Activated CD8-positive, alpha-beta T cell treated with anti-CD3 and anti-CD28 coated beads for 36 hours (primary cell): ENCODE data around the gene MPL. TPM values are rescaled to one million over a fixed set of nuclear protein-coding genes. Genes with fewer than 3 reads are reported as not detected.

Experiments used
- ATAC-seq: fragments of 200-7000 bp; cut with Tn5 transposase; one replicate; pipeline ENCODE4 v1.10.0; 2021; ENCODE audit warnings: mild to moderate bottlenecking, moderate library complexity
- CTCF ChIA-PET: fragments of 350-600 bp; sonication (Branson Sonifier 250); formaldehyde crosslinking; loops from one replicate; lab custom pipeline; 2021; ENCODE audit warnings: antibody characterized with exemption; lab: Charles Lee
- POLR2A ChIA-PET: fragments of 350-600 bp; sonication (Branson Sonifier 250); formaldehyde crosslinking; loops from one replicate; lab custom pipeline; 2021; ENCODE audit warnings: antibody characterized with exemption; lab: Charles Lee
- DNase-seq: peaks from one replicate; pipeline ENCODE4 v3.0.0-alpha.2; 2020
- H3K27ac Mint-ChIP-seq: one replicate; pipeline ENCODE4 v1.8.0; 2021; ENCODE audit warnings: mild to moderate bottlenecking, mixed read lengths
- H3K27me3 Mint-ChIP-seq: one replicate; pipeline ENCODE4 v1.8.0; 2021; ENCODE audit warnings: mixed read lengths
- H3K36me3 Mint-ChIP-seq: one replicate; pipeline ENCODE4 v1.8.0; 2021; ENCODE audit warnings: low read depth, mixed read lengths
- H3K4me1 Mint-ChIP-seq: one replicate; pipeline ENCODE4 v1.8.0; 2021; ENCODE audit warnings: low read depth, mixed read lengths
- H3K4me3 Mint-ChIP-seq: one replicate; pipeline ENCODE4 v1.8.0; 2021; ENCODE audit warnings: mild to moderate bottlenecking, moderate library complexity, mixed read lengths
- H3K9me3 Mint-ChIP-seq: one replicate; pipeline ENCODE4 v1.8.0; 2021; ENCODE audit warnings: mixed read lengths
- intact Hi-C: fragments of 100-400 bp; cut with micrococcal nuclease; formaldehyde crosslinking; loops from one replicate; pipeline ENCODE4 v1.10.0; 2022
- total RNA-seq, 2 experiments: library from RNA; stranded (reverse); gene quantifications; one replicate each; pipeline ENCODE4 v1.2.3, GENCODE V29; 2021
- TF ChIP-seq, protein P1 (sequence below): fragments of 200-600 bp; IDR thresholded peaks from one replicate; pipeline ENCODE4 v1.8.0; 2022; ENCODE audit warnings: antibody characterized with exemption, mild to moderate bottlenecking

Gene MPL
- not detected for total RNA-seq

DNA sequence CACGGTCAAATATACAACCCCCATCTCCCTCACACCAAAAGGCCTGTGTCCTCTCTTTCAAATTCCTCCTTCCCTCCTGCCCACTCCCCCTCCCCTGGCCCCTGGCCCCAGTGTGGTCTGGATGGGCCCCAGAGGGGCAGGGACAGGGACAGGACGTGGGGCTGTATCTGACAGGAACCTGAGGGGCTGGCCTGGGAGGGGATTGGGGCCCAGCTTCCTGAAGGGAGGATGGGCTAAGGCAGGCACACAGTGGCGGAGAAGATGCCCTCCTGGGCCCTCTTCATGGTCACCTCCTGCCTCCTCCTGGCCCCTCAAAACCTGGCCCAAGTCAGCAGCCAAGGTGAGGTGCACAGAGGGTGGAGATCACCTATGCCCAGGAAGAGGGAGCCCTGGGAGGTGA lies at the start of gene MPL:
Gene MPL (plus strand): TSS at position 231 of the 400 bp plus-strand sequence. CDS start 31 bp downstream, at position 262.
- POLR2A ChIA-PET = no interaction called here
- no peaks in the 10 kb centered on the region for H3K36me3 Mint-ChIP-seq
- H3K4me1 Mint-ChIP-seq = no peaks in the 10 kb centered on the region
- DNase-seq = no peak
- no peaks in the 10 kb centered on the region for H3K27me3 Mint-ChIP-seq
- TF ChIP-seq, protein P1, sequence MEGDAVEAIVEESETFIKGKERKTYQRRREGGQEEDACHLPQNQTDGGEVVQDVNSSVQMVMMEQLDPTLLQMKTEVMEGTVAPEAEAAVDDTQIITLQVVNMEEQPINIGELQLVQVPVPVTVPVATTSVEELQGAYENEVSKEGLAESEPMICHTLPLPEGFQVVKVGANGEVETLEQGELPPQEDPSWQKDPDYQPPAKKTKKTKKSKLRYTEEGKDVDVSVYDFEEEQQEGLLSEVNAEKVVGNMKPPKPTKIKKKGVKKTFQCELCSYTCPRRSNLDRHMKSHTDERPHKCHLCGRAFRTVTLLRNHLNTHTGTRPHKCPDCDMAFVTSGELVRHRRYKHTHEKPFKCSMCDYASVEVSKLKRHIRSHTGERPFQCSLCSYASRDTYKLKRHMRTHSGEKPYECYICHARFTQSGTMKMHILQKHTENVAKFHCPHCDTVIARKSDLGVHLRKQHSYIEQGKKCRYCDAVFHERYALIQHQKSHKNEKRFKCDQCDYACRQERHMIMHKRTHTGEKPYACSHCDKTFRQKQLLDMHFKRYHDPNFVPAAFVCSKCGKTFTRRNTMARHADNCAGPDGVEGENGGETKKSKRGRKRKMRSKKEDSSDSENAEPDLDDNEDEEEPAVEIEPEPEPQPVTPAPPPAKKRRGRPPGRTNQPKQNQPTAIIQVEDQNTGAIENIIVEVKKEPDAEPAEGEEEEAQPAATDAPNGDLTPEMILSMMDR = no peak
- H3K9me3 Mint-ChIP-seq = no peaks in the 10 kb centered on the region
- H3K27ac Mint-ChIP-seq = no peak within 1 kb of the TSS
- ATAC-seq = no peak
- no peak within 1 kb of the TSS for H3K4me3 Mint-ChIP-seq
- intact Hi-C loops = no loop called here
- CTCF ChIA-PET = no interaction called here

DNA sequence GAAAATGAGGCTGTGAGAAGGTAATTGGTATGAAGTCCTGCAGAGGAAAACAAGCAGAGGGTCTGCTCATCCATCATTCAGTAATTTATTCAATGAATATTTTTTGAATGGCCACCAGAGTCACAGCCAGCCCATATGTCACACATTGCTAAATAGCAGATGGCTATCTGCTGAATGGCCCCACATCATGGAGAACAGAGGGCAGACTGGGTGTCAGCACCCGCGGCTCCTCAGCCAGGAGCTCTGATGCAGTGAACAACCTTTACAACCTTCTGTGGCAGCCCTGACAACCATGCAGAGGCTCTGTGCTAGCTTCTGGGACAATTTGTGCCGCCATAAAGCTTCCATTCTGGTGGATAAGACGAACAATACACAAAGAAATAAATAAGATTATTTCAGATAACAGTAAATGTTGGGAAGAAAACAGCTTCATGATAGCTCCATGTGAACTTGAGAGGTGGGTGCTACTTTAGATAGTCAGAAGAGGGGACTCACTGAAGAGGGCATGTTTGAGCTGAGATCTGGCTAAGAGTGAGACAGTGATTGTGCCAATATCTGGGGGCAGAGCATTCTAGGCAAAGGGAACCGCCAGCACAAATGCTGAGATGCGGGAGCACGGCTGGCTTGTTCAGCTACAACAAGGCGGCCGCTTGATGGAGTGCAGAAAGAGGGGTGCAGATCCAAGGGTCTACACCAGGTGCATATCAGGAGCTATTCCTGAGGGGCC lies 49.4 kb upstream of the MPL start:
- DNase-seq (no peak), ATAC-seq (no peak)
- intact Hi-C loops = no loop called here
- Mint-ChIP-seq H3K27me3 (peaks cover 3% of the 10 kb centered on the region), H3K36me3 (no peaks in the 10 kb centered on the region), H3K9me3 (no peaks in the 10 kb centered on the region), H3K4me1 (no peaks in the 10 kb centered on the region), H3K4me3 (no peak overlapping the region), H3K27ac (no peak overlapping the region)
- ChIA-PET POLR2A (no interaction called here), CTCF (no interaction called here)
- TF ChIP-seq, protein P1 = no peak

DNA sequence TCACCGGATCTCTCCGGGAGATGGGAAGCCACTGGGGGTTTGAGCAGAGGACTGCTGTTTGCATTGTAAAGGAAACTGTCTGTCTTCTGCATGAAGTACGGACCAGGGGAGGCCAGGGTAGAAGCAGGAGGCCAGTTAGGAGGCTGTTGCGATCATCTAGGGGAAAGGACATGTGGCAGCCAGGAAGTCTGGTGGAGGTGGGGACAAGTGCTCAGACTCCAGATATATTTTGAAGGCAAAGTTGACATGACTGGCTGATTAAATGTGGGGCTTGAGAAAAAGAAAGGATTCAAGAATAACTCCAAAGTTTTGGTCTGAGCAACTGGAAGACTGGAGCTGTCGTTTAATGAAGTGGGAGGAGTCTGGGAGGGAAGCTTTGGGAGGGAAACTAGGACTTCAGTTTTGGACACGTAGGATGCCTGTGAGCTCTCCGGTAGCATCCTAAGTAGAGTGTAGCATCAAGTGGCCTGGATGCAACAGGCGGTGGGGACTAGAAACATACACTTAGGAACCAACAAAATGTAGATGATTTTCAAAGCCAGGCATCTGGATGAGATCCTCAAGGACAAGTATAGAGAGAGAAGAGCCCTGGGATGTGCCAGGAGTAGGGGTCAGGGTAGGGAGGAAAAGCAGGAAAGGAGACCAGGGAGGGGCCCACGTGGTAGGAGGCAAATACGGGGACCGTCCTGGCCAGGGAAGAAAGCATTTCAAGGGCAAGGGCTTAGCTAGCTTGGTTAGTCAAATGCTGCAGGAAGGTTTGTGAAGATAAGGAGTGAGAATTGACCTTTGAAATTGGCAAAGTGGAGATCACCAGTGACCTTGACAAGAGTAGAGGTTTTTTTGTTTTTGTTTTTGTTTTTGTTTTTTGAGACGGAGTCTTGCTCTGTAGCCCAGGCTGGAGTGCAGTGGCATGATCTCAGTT lies 48.6 kb upstream of the MPL start:
- intact Hi-C loops = no loop called here
- DNase-seq (no peak), ATAC-seq (no peak)
- POLR2A ChIA-PET = no interaction called here
- peaks cover 3% of the 10 kb centered on the region for H3K27me3 Mint-ChIP-seq
- TF ChIP-seq, protein P1 = no peak
- CTCF ChIA-PET = no interaction called here
- H3K36me3 Mint-ChIP-seq = no peaks in the 10 kb centered on the region
- no peaks in the 10 kb centered on the region for H3K4me1 Mint-ChIP-seq
- no peak overlapping the region for H3K4me3 Mint-ChIP-seq
- no peaks in the 10 kb centered on the region for H3K9me3 Mint-ChIP-seq
- H3K27ac Mint-ChIP-seq = no peak overlapping the region

DNA sequence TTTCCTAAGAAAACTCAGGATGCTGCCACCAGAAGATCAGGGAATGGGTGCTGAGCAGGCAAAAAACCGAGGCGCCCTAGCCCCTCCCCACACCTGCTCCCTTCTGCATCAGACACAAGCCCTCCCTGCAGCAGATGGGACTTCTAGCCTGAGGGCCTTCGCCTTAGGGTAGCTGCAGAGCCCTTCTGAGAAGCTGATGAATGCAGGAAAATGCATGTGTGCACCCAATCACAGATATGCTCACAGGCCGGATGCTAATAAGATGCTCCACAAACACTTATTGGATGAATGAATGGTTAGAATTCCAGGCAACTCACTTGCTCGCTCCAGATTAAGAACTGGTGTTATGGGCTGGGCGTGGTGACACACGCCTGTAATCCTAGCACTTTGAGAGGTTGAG lies 45.4 kb upstream of the MPL start:
- TF ChIP-seq, protein P1 = no peak
- POLR2A ChIA-PET = no interaction called here
- H3K27me3 Mint-ChIP-seq = peaks cover 2% of the 10 kb centered on the region
- H3K4me1 Mint-ChIP-seq = peaks cover 14% of the 10 kb centered on the region
- DNase-seq = no peak
- H3K36me3 Mint-ChIP-seq = no peaks in the 10 kb centered on the region
- intact Hi-C loops = no loop called here
- no peak overlapping the region for H3K4me3 Mint-ChIP-seq
- no peaks in the 10 kb centered on the region for H3K9me3 Mint-ChIP-seq
- ATAC-seq = no peak
- CTCF ChIA-PET = interaction anchor here (4.2 kb wide), 1 partner anchor 123 kb away, joined by 10 read pairs; no protein-coding TSS in a partner anchor
- H3K27ac Mint-ChIP-seq = no peak overlapping the region

DNA sequence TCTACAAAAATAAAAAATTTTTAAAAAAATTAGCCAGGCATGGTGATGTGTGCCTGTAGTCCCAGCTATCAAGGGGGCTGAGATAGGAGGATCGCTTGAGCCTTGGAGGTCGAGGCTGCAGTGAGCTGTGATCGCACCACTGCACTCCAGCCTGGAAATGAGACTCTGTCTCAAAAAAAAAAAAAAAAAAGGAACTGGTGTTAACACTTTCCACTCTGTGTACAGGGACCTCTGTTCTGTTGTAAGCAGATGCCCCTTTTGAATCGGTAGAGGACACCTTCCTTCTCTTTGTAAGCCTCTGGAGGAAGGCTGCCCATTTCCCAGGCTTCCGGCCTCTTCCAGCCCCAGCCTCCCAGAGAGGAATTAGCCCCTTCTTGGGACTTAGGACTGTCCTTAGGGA lies 44.9 kb upstream of the MPL start:
- CTCF ChIA-PET = interaction anchor here (4.2 kb wide), 1 partner anchor 122 kb away, joined by 10 read pairs; no protein-coding TSS in a partner anchor

More for the DNA sequence above, 44.9 kb upstream of the MPL start:
- Mint-ChIP-seq H3K27me3 (peaks cover 1% of the 10 kb centered on the region), H3K9me3 (no peaks in the 10 kb centered on the region), H3K4me3 (no peak overlapping the region), H3K27ac (no peak overlapping the region), H3K36me3 (no peaks in the 10 kb centered on the region), H3K4me1 (peaks cover 14% of the 10 kb centered on the region)
- TF ChIP-seq, protein P1 = no peak
- intact Hi-C loops = no loop called here
- POLR2A ChIA-PET = no interaction called here
- DNase-seq = no peak
- no peak for ATAC-seq
